GM11168 (cell line): Measurements from ENCODE around the gene SLC7A10.

Experiments
- in situ Hi-C: fragments of 300-500 bp; cut with MboI; formaldehyde crosslinking; loops from one replicate; pipeline ENCODE4 v1.12.0; 2022; ENCODE audit warnings: low sequenced_read_pairs; ENCODE audit not compliant: unreplicated experiment

Gene SLC7A10

GRCh38 chr19:33205110-33205509, 20.5 kb downstream of the SLC7A10 start:
- in situ Hi-C loops = no loop called here

- in situ Hi-C loops = no loop called here
Observed at GRCh38 chr19:33204136-33204973, 21.3 kb downstream of the SLC7A10 start.

- in situ Hi-C loops = no loop called here
Observed at GRCh38 chr19:33203529-33203928, 22.1 kb downstream of the SLC7A10 start.

- in situ Hi-C loops = no loop called here
Observed at GRCh38 chr19:33202546-33203507, 22.8 kb downstream of the SLC7A10 start.

- in situ Hi-C loops = no loop called here
Observed at GRCh38 chr19:33201886-33202545, 23.6 kb downstream of the SLC7A10 start.

GRCh38 chr19:33201473-33201872, 24.2 kb downstream of the SLC7A10 start:
- in situ Hi-C loops = no loop called here

GRCh38 chr19:33199441-33200265, 26.0 kb downstream of the SLC7A10 start:
- in situ Hi-C loops = no loop called here

- in situ Hi-C loops = no loop called here
Observed at GRCh38 chr19:33198169-33198568, 27.5 kb downstream of the SLC7A10 start.

GRCh38 chr19:33197591-33198000, 28.1 kb downstream of the SLC7A10 start:
- in situ Hi-C loops = no loop called here

GRCh38 chr19:33196446-33197193, 29.0 kb downstream of the SLC7A10 start:
- in situ Hi-C loops = no loop called here

GRCh38 chr19:33195645-33196347, 29.9 kb downstream of the SLC7A10 start:
- in situ Hi-C loops = no loop called here

- in situ Hi-C loops = no loop called here
Observed at GRCh38 chr19:33194886-33195644, 30.6 kb downstream of the SLC7A10 start.

- in situ Hi-C loops = no loop called here
Observed at GRCh38 chr19:33194532-33194885, 31.1 kb downstream of the SLC7A10 start.

GRCh38 chr19:33193865-33194362, 31.7 kb downstream of the SLC7A10 start, which contains the start of gene LRP3:
Gene LRP3, plus strand, starts transcription at chr19:33194330. Its CDS starts 456 bp downstream, at chr19:33194786.
- in situ Hi-C loops = no loop called here

GRCh38 chr19:33193269-33193864, 32.3 kb downstream of the SLC7A10 start:
- in situ Hi-C loops = no loop called here

GRCh38 chr19:33192010-33192409, 33.6 kb downstream of the SLC7A10 start:
- in situ Hi-C loops = no loop called here

GRCh38 chr19:33191501-33191900, 34.1 kb downstream of the SLC7A10 start:
- in situ Hi-C loops = no loop called here
